ENCODE results near the gene GPR39. TPM values are rescaled to one million over a fixed set of nuclear protein-coding genes. Genes with fewer than 3 reads are reported as not detected.

GPR39 gene
- total and polyA plus RNA-seq, 2 donors from 2014 or later: 4.9 to 8.7 TPM

GRCh38 chr2:132668987-132669907 lies 252.6 kb downstream of the GPR39 start:
- peak overlapping the region; percentile 37 to 61 (median 52) for H3K4me3 ChIP-seq (ENCODE audit: low read length in 3 of 3)
- FAIRE-seq (no peak), DNase-seq (peak; percentile 62 to 77 (median 72))
- no peaks in the 10 kb centered on the region for H3K27me3 ChIP-seq (ENCODE audit: control insufficient read depth, insufficient read depth, low read length)
- peak overlapping the region in 1 of 3 donors; percentile 34 for H3K9ac ChIP-seq (ENCODE audit: low read length in 3 of 3)
- TF ChIP-seq CTCF (IDR thresholded peaks at IDR 0.05; ENCODE audit: borderline replicate concordance, extremely low read depth, insufficient read depth): peak; percentile 10
- intact Hi-C loops (cut with DNase I): no loop called here
- H3K36me3 ChIP-seq (ENCODE audit: control insufficient read depth in 2 of 3, insufficient read depth in 3 of 3, low read length in 3 of 3): no peaks in the 10 kb centered on the region
- no peaks in the 10 kb centered on the region for H3K9me3 ChIP-seq (ENCODE audit: control insufficient read depth in 2 of 3, insufficient read depth in 1 of 3, low read length in 3 of 3)
- H3K27ac ChIP-seq (ENCODE audit: low read depth in 2 of 2, low read length in 2 of 2): no peak overlapping the region
- peaks cover 0 to 13% (median 5%) of the 10 kb centered on the region in 3 donors for H3K4me1 ChIP-seq (ENCODE audit: control insufficient read depth in 2 of 3, insufficient read depth in 2 of 3, low read depth in 1 of 3, low read length in 3 of 3)

- FAIRE-seq (no peak), DNase-seq (peak in 4 of 5 donors; percentile 63 to 83 (median 81))
- no peaks in the 10 kb centered on the region for H3K27me3 ChIP-seq (ENCODE audit: control insufficient read depth, insufficient read depth, low read length)
- TF ChIP-seq CTCF (IDR thresholded peaks at IDR 0.05; ENCODE audit: borderline replicate concordance, extremely low read depth, insufficient read depth): no peak
- H3K4me1 ChIP-seq (ENCODE audit: control insufficient read depth in 2 of 3, insufficient read depth in 2 of 3, low read depth in 1 of 3, low read length in 3 of 3): peaks cover 0 to 13% (median 5%) of the 10 kb centered on the region in 3 donors
- H3K9ac ChIP-seq (ENCODE audit: low read length in 3 of 3): peak within 1 kb of the TSS in 1 of 3 donors; percentile 34
- no peaks in the 10 kb centered on the region for H3K36me3 ChIP-seq (ENCODE audit: control insufficient read depth in 2 of 3, insufficient read depth in 3 of 3, low read length in 3 of 3)
- no peaks in the 10 kb centered on the region for H3K9me3 ChIP-seq (ENCODE audit: control insufficient read depth in 2 of 3, insufficient read depth in 1 of 3, low read length in 3 of 3)
- H3K4me3 ChIP-seq (ENCODE audit: low read length in 3 of 3): peak within 1 kb of the TSS; percentile 24 to 61 (median 48)
- no peak within 1 kb of the TSS for H3K27ac ChIP-seq (ENCODE audit: low read depth in 2 of 2, low read length in 2 of 2)
- intact Hi-C loops (cut with DNase I): no loop called here
Observed at GRCh38 chr2:132669908-132670495, 253.4 kb downstream of the GPR39 start, which contains the start of gene LYPD1. Gene LYPD1 (minus strand): TSS chr2:132670205. CDS start chr2:132669932, 273 bp downstream.

GRCh38 chr2:132670496-132671150 lies 254.0 kb downstream of the GPR39 start:
- Histone ChIP-seq H3K27ac (ENCODE audit: low read depth in 2 of 2, low read length in 2 of 2) (no peak overlapping the region), H3K4me1 (ENCODE audit: control insufficient read depth in 2 of 3, insufficient read depth in 2 of 3, low read depth in 1 of 3, low read length in 3 of 3) (peaks cover 0 to 13% (median 5%) of the 10 kb centered on the region in 3 donors), H3K27me3 (ENCODE audit: control insufficient read depth, insufficient read depth, low read length) (no peaks in the 10 kb centered on the region), H3K9ac (ENCODE audit: low read length in 3 of 3) (no peak overlapping the region), H3K9me3 (ENCODE audit: control insufficient read depth in 2 of 3, insufficient read depth in 1 of 3, low read length in 3 of 3) (no peaks in the 10 kb centered on the region), H3K36me3 (ENCODE audit: control insufficient read depth in 2 of 3, insufficient read depth in 3 of 3, low read length in 3 of 3) (no peaks in the 10 kb centered on the region), H3K4me3 (ENCODE audit: low read length in 3 of 3) (peak overlapping the region; percentile 24 to 61 (median 48))
- intact Hi-C loops (cut with DNase I): no loop called here
- FAIRE-seq (no peak), DNase-seq (peak; percentile 58 to 82 (median 64))
- TF ChIP-seq CTCF (IDR thresholded peaks at IDR 0.05; ENCODE audit: borderline replicate concordance, extremely low read depth, insufficient read depth): no peak
